T-helper 1 cell treated with Interleukin-12 subunit alpha and Interleukin-12 subunit beta and Interleukin-4 antibody, amounts not matched to agents 30 ng/mL and 1 ng/mL, for 36 hours (primary cell): Measurements from ENCODE around the gene L2HGDH. TPM values are rescaled to one million over a fixed set of nuclear protein-coding genes. Genes with fewer than 3 reads are reported as not detected.

Experiments
- intact Hi-C: fragments of 100-400 bp; cut with micrococcal nuclease; formaldehyde crosslinking; loops from one replicate; pipeline ENCODE4 v1.15.1; 2024
- total RNA-seq: library from RNA; stranded (reverse); gene quantifications from 2 replicates; pipeline ENCODE4 v1.2.3, GENCODE V29; 2022

Gene L2HGDH
- 9.8 and 11.6 TPM in 2 replicates for total RNA-seq

DNA sequence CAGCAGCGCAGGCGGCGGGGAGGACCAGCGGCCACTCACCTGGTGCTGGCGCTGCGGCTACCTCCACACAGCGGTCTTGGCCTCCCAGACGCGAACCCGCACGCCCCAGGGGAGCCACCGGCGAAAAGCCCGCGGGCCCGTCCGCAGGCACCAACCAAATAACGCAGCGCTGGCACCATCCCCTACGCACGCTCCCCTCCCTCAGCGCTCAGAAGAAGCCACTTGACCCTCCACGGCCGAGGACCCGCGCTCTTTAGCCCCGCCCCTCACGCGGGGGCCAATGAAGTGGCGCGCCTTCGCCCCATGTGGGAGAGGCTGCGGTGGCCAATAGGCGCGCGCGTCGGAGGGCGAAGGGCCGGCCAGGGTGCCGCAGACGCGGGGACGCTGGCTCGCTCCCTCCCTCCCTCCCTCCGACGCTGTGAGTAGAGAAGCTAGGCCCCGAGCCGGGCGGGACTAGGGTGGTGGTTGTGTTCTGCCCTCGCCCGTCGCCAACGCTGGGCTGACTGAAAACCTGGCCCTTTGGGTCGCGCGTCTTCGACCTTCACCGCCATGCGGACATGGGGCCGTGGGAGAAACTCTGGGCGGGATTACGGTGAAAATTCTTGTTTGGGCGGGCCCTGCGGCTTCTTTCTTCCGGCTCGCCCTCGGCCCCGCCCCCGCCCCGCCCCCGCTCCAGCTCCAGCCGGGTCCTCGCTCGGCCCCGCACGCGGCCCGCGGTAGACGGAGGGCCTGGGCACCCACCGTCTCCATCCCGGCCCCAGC, at the start of gene L2HGDH, which contains the start of gene DMAC2L:
L2HGDH (minus strand) TSS at position 258 of the 762 bp plus-strand sequence; CDS start at position 179, 79 bp downstream.
DMAC2L (plus strand) TSS at position 353 of the 762 bp plus-strand sequence. CDS start 9,164 bp downstream, outside the sequence.
- intact Hi-C loops, result loop anchor here (1.0 to 5.0 kb wide), 22 partner anchors 9 to 930 kb away; partner anchors contain the start of genes ATL1, MAP4K5, MGAT2 and POLE2

DNA sequence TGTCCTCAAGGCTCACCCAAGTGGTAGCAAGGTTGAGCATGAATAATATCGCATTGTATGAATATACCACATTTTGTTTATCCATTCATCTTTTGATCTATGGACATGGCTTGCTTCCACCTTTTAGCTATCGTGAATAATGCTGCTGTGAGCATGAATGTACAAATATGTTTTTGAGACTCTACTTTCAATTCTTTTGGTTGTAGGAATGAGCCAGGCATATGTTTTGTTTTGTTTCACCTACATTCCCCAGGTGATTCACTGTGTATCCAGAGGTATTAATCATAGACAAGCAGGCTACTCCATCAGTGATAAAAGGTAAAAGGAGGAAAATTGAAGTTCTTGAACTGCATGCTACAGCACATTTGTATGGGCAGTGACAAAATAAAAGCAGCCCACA, 48.8 kb upstream of the L2HGDH start:
- intact Hi-C loops, result loop anchor here (5.0 kb wide), 3 partner anchors 461 to 1486 kb away; partner anchors contain the start of genes MGAT2 and RPL36AL

DNA sequence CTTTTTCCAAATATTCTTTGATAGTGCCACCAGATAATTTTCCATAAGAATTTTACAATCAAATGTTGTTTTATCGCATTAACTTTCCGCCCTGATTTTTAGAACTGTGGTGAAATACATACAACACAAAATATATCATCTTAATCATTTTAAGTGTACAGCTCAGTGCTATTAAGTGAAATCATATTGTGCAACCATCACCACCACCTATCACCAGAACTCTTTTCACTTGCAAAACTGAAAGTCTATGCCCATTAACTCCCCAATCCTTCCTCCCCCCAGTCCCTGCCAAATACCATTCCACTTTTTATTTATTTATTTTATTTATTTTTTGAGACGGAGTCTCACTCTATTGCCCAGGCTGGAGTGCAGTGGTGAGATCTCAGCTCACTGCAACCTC, 48.1 kb upstream of the L2HGDH start:
- intact Hi-C loops, result loop anchor here (5.0 kb wide), 3 partner anchors 462 to 1487 kb away; partner anchors contain the start of genes MGAT2 and RPL36AL

GRCh38 chr14:50359631-50360030, 47.6 kb upstream of the L2HGDH start:
- intact Hi-C loops, result loop anchor here (5.0 kb wide), 3 partner anchors 463 to 1488 kb away; partner anchors contain the start of genes MGAT2 and RPL36AL

- intact Hi-C loops, result loop anchor here (2.0 kb wide), 1 partner anchor 29 kb away; no protein-coding TSS in a partner anchor
Observed at GRCh38 chr14:50357753-50358395, 45.8 kb upstream of the L2HGDH start.

GRCh38 chr14:50357124-50357523, 45.1 kb upstream of the L2HGDH start:
- intact Hi-C loops, result loop anchor here (2.0 kb wide), 1 partner anchor 28 kb away; no protein-coding TSS in a partner anchor

GRCh38 chr14:50356283-50356682, 44.3 kb upstream of the L2HGDH start:
- intact Hi-C loops, result loop anchor here (2.0 kb wide), 1 partner anchor 27 kb away; no protein-coding TSS in a partner anchor

- intact Hi-C loops, result loop anchor here (2.0 kb wide), 1 partner anchor 27 kb away; no protein-coding TSS in a partner anchor
Observed at GRCh38 chr14:50355692-50356091, 43.7 kb upstream of the L2HGDH start.

DNA sequence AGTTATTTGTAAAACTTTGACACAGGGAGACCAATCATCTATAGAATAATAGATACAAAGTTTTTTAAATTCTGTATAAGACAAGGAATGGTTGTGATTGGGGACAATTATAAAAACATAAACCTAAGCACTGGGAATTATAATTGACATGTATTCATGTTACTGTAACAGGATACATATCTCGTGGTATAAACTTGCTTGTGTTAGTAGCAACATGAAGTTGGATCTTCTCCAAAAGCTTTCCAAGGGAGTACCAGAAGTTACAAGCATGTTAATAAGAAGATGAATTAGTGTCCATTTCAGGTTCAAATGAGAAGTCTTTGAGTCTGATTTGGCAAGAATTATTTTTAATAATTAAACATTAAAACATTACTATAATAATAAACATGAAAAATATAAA, 42.5 kb upstream of the L2HGDH start:
- intact Hi-C loops, result no loop called here

GRCh38 chr14:50353126-50353525, 41.1 kb upstream of the L2HGDH start:
- intact Hi-C loops, result no loop called here

DNA sequence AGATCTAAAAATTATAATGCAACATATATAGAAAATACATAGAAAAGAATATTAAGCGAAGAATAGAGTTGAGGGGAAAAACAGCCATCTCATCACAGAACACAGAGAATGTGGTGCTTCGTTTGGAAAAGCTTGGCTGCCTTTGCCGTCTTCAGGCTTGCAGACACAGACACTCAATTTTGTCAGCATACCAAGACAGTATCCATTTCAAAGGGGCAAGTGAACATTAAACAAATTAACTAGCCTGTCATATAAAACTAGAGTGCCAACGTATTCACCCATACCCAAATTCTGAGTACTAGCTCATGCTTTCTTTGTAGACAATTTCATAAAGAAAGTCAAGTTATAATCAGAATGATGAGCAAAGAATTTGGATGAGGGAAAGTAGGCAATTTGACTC, 40.6 kb upstream of the L2HGDH start:
- intact Hi-C loops, result no loop called here

GRCh38 chr14:50350975-50351374, 38.9 kb upstream of the L2HGDH start:
- intact Hi-C loops, result no loop called here

DNA sequence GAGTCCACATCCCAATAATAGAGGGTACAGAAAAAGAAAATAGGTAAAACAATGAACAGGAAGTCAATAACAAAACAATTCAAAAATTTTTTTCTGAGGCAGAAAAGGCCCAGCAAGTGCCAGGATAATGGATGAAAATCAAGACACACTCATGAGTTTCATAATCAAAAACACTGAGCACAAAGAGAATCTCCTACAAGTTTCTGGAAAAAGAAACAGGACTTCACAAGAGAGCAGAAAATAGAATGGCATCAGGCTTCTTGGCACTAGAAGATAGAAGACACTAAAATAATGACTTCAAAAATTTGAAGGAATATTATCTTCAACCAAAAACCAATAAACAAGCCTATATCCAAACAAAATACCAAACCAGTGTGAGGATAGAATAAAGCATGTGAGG, 36.9 kb upstream of the L2HGDH start:
- intact Hi-C loops, result no loop called here

DNA sequence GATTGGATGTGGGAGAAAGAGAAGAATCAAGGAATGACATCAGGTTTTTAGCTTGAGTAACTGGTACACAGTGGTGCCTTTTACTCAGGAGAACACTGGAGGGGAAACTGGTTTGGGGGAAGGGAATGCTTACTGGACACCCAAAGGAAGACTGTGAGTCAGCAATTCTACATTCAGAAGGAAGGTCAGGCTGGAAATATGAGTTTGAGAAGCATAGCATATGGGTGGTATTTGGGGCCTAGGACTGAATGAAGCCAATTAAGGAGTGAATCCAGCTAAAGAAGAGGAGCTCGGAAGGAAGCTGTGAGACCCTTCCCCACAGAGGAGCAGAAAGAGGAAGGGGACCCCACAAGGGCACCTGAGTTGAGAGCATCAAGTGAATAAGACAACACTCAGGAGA, 35.5 kb upstream of the L2HGDH start:
- intact Hi-C loops, result no loop called here

GRCh38 chr14:50345846-50346422, 33.9 kb upstream of the L2HGDH start:
- intact Hi-C loops, result no loop called here

DNA sequence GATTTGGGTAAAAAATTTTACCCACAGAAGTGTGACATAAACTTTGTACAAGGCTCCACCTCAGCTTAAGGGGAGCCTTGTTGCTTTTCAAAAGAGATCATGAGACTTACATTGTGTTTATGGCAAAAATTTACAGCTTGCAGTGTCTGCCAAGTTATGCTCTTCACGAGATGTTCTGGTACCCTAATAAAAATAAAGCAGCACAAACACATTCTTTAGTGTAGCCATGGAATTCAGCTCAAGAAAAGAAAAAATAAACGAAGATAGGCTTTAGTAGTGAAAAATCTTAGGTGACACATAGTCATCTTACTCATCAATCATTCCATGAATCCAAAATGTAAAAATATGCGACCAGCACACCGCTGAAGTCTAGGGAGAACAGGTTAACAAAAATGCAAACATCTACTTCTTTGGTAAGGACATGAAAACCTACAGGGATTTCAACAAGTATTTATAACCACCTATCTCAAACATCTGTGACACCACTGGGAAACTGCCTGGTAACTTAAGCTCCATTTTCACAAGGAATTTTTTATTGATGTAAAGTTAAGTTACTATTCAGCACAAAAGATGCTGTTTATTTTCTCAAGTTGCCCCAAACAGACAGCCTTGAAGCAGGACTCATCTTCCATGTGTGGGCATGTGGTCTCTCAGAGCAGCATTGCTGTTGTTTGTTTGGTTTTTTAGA, 33.0 kb upstream of the L2HGDH start:
- intact Hi-C loops, result loop anchor here (1.0 kb wide), 5 partner anchors 18 to 187 kb away; partner anchors contain the start of genes DMAC2L, L2HGDH and MAP4K5

DNA sequence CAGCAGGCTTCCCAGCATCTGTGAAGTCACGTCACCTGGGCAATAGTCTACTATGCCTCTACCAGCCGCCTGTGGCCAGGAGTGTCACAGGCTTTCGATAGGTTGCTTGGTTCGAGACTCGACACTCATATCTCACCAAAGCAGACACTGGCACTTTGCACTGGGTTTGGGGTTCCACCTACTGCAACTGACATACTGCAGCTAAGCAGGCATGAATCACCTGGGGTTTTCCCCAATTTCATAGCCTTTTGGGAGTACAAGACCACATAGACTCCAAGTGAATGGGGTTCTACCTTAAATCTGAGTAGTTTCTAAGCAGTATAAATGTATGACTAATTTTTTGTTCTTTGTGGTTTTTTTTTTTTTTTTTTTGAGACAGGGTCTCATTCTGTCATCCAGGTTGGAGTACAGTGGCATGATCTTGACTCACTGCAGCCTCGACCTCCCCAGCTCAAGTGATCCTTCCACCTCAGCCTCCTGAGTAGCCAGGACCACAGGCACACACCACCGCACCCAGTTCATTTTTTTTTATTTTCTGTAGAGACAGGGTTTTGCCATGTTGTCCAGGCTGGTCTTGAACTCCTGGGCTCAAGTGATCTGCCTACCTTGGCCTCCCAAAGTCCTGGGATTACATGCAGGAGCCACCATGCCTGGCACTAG, 32.2 kb upstream of the L2HGDH start:
- intact Hi-C loops, result loop anchor here (1.0 kb wide), 5 partner anchors 19 to 188 kb away; partner anchors contain the start of genes DMAC2L, L2HGDH and MAP4K5

DNA sequence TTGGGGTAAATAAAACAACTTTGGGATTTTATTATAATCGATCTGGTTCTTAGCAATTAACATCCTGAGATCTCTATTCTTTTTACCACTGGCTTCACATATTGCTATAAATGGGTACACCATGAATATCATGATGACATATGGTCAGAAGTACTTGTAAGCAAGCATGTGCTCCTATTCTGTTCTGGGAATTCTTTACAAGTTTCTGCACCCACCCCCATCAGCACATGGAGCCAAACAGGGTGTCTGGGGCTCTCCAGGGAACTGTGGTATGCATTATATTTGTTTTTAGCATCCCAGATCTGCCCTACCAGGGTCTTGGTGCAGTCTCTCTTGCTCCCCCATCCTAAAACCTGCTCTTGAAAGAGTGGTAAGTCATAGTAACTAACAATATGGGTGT, 31.4 kb upstream of the L2HGDH start:
- intact Hi-C loops, result no loop called here

DNA sequence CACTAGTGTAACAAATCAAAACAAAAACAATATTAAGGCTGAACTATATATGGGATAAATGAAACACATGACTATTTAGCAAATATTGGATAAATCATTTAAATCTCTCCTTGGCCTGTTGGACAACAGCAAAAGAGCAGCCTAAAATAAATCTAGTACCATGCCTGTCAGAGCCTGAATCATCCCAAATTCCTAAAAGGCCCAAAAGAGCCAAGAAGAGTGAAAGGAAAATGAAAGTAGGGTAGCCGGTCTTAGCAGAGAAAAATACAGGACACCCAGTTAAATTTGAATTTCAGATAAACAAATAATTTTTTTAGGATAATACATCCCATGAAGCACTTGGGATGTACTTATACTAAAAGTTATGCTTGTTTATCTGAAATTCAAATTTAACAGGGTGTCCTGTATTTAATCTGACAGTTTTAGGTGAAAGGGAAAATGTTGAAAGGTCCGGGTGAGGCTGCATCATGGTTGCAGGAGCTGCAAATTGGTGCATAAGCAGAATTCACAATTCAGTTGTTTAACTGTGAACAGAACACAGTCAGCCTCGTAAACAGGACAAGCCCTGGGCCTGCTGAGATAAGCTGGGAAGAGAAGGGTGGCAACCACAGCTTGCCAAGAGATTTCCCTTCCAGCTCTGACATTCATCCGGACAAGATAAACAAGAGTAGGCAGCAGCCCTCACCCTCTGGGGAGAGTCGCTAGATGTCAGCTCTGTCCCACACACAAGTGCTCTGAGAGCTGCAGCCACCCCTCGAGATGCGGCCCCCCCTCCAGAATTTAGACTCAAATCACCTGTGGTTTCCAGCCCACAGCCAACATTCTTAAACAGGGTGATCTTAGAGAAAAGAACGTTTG, 30.4 kb upstream of the L2HGDH start:
- intact Hi-C loops, result no loop called here
